GM10266 (cell line): ENCODE data around the gene ZNF764.

Experiments
- DNase-seq: peaks from one replicate; pipeline ENCODE4 v3.0.0; 2012; ENCODE audit errors: extremely low spot score
- CTCF ChIP-seq: IDR thresholded peaks from 2 replicates; pipeline ENCODE4 v1.5.1; 2012; ENCODE audit warnings: mild to moderate bottlenecking, low read depth; ENCODE audit not compliant: control insufficient read depth, insufficient read depth; ENCODE audit errors: missing control alignments

ZNF764 gene

GRCh38 chr16:30511509-30511908 lies 46.7 kb downstream of the ZNF764 start:
- no peak for DNase-seq
- no peak for TF ChIP-seq CTCF

GRCh38 chr16:30510376-30510938 lies 47.7 kb downstream of the ZNF764 start:
- TF ChIP-seq CTCF: no peak

DNA sequence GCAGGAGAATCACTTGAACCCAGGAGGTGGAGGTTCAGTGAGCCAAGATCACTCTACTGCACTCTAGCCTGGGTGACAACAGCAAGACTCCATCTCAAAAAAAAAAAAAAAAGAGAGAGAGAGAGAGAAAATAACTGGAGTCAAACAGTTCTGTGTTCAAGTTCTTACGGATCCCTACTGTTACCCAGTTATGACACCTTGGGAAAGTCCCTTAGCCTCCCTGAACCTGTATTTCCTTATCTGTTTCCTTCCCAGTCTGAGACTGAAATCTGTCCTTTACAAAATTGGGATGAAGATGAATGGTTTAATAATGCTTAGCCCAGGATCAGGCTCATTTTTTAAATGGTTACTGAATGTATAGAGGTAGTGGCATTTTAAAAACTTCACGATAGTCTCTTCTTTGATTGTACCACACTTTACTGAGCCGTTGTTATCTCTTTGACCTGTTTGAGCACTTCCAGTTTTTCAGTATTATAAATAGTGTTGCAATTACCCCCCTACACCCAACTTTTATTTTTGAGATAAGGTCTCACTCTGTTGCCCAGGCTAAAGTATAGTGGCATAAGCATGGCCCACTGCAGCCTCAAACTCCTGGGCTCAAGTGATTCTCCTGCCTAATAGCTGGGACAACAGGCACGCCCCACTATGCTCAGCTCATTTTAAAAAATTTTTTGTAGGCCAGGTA lies 49.0 kb downstream of the ZNF764 start:
- no peak for DNase-seq
- no peak for TF ChIP-seq CTCF

More at GRCh38 chr16:30510376-30510938, 47.7 kb downstream of the ZNF764 start:
- DNase-seq: no peak
